Measurements from ENCODE around the gene NRGN.

DNA sequence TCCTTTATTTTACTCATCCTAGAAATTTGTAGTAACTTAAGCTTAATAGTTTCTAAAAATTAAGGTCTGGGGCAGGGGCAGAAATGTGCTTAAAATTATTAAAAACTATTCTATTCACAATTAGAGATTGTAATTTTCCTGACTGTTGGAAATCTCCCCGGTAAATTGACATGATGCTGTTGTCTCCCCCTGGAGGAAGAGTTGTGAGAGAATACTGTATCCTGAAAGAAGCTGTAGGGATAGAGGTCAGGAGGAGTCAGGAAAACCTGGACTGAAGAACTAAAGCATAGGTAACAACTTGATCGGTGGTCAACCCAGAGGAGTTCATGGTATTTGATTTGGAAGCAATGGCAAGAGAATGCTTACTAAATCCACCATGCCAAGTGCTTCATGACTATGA, 38.5 kb downstream of the NRGN start:
- no peak for TF ChIP-seq POLR2A (IDR thresholded peaks at IDR 0.05; ENCODE audit: low read depth, low read length)
- TF ChIP-seq POLR2AphosphoS5 (IDR thresholded peaks at IDR 0.05; ENCODE audit: low read depth, low read length), result no peak
